K562 (cell line): Measurements from ENCODE around the gene ADGRG1. TPM values are rescaled to one million over a fixed set of nuclear protein-coding genes. Genes with fewer than 3 reads are reported as not detected.

Source experiments
- KLF10 ChIP-seq: fragments of 250-450 bp; sonication (Bioruptor Pico); IDR thresholded peaks from 2 replicates; pipeline ENCODE4 v1.6.1; 2021; ENCODE audit warnings: matching md5 sums
- MITF ChIP-seq: IDR thresholded peaks from 2 replicates; pipeline ENCODE4 v1.6.1; 2014; ENCODE audit warnings: antibody characterized with exemption
- MTF1 ChIP-seq: fragments of 250-450 bp; sonication (Bioruptor Pico); IDR thresholded peaks from 2 replicates; pipeline ENCODE4 v1.9.0; 2021; ENCODE audit warnings: moderate library complexity, mild to moderate bottlenecking, inconsistent platforms, borderline replicate concordance
- NONO ChIP-seq, 2 experiments: fragments of 200-400 bp in 1 of 2; fragments of 450-650 bp in 1 of 2; formaldehyde crosslinking in 1 of 2; IDR thresholded peaks; 2 replicates each; pipeline ENCODE4 v1.6.1; 2017; ENCODE audit warnings: low read depth in 2 of 2, mild to moderate bottlenecking in 2 of 2, moderate library complexity in 2 of 2, low read length in 1 of 2
- PCBP2 ChIP-seq: fragments of 200-400 bp; formaldehyde crosslinking; IDR thresholded peaks from 2 replicates; pipeline ENCODE4 v1.6.1; 2018; ENCODE audit warnings: low read length, low read depth, mild to moderate bottlenecking, moderate library complexity; ENCODE audit not compliant: poor library complexity, severe bottlenecking
- PML ChIP-seq: IDR thresholded peaks from 2 replicates; pipeline ENCODE4 v1.6.1; 2012; ENCODE audit warnings: low read length, inconsistent platforms
- TEAD4 ChIP-seq, 2 experiments: sonication (generic) in 1 of 2; formaldehyde crosslinking in 1 of 2; IDR thresholded peaks; 2 replicates each; pipeline versions ENCODE4 v1.6.1 to v1.8.0; 2012 to 2022; ENCODE audit warnings: borderline replicate concordance in 1 of 2, inconsistent platforms in 1 of 2, low read length in 1 of 2, mild to moderate bottlenecking in 1 of 2, missing genetic modification reagents in 1 of 2
- WHSC1 ChIP-seq: IDR thresholded peaks from one replicate; pipeline ENCODE4 v1.6.1; 2012; ENCODE audit warnings: low read length, control low read depth, inconsistent platforms
- ZNF175 ChIP-seq: fragments of 200-800 bp; sonication (Bioruptor generic); IDR thresholded peaks from 2 replicates; pipeline ENCODE4 v1.6.1; 2016; ENCODE audit warnings: low read depth, mild to moderate bottlenecking, missing genetic modification characterization, missing compliant biosample characterization
- ZNF512 ChIP-seq: IDR thresholded peaks from 2 replicates; pipeline ENCODE4 v1.6.1; 2016; ENCODE audit warnings: missing genetic modification characterization, missing compliant biosample characterization
- ZNF717 ChIP-seq: fragments of 250-450 bp; sonication (Bioruptor Pico); IDR thresholded peaks from 2 replicates; pipeline ENCODE4 v1.5.0; 2021
- ZNF79 ChIP-seq: fragments of 250-450 bp; sonication (Bioruptor Pico); IDR thresholded peaks from 2 replicates; pipeline ENCODE4 v1.4.0; 2020; ENCODE audit warnings: low read depth, mild to moderate bottlenecking, moderate library complexity
- polyA plus RNA-seq, 8 experiments: library from polyadenylated mRNA; depleted of rRNA in 4 of 8; stranded (reverse) in 5 of 8; unstranded in 3 of 8; fragments of >200 nt; fragmentation: Nextera tagmentation in 2 of 8; fragmentation: Illumina TruSeq in 1 of 8; extraction: Ambion mirVana in 2 of 8; extraction: Trizol in 1 of 8; gene quantifications; 2 replicates each; pipeline versions ENCODE4 v1.2.1 to v1.2.3, GENCODE V29; 2011 to 2014; ENCODE audit warnings: inconsistent platforms in 1 of 8, missing spikeins in 1 of 8
- total RNA-seq, 7 experiments: library from RNA; depleted of rRNA in 6 of 7; stranded (reverse); fragments of >200 nt in 6 of 7; fragmentation: Illumina TruSeq in 2 of 7; extraction: Trizol in 2 of 7; gene quantifications; 2 replicates each; pipeline versions ENCODE4 v1.2.1 to v1.2.3, GENCODE V29; 2011 to 2021; ENCODE audit warnings: low replicate concordance in 1 of 7
- TF ChIP-seq, protein P1 (sequence below): fragments of 450-650 bp; formaldehyde crosslinking; conservative IDR thresholded peaks from 2 replicates; pipeline ENCODE4 v1.4.0; 2022; ENCODE audit warnings: mild to moderate bottlenecking, missing genetic modification characterization
- TF ChIP-seq, protein P2 (sequence below): fragments of 250-450 bp; sonication (Bioruptor Pico); IDR thresholded peaks from 2 replicates; pipeline ENCODE4 v1.4.0; 2020

The ADGRG1 gene
- total and polyA plus RNA-seq, 9 of the 15 experiments (the other 6 are each of a cell fraction or from before 2014, with no cell fraction given), result 0.04 to 0.31 (median 0.16) TPM; not detected in 6

DNA sequence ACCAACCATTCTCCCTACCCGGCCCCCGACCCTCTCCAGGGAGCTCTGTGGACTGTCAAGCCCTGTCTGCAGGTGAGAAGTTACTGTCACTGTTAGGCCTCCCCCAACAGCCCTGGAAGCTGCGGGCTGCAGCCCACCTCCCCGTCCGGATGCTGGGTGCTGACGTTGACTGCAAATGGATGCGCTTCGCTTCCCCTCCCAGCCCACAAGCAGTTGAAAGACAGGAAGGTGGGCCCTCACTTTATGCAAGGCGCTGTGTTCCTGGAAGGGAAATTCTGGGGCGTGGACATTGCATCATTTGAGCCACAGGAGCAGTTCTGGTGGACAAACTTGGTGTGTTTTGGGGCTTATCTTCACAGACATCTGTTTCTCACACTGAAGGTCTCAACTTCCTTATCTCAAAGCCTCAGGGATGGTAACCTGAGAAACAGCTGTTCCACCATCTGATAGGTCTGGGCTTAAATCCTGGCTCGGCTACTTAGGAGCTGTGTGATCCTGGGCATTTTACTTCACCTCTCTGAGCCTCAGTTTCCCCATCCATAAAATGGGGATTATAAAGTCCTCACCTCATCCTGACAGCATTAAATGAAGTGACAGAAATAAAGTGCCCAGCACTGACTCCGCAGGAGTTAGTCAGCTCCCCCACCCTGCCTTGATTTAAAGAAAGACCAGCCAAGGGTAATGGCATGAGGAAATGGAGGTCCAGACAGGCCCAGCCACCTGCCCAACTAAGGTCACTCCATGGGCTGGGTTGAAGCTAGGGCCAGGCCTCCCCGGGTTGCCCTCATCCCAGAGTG, 61.5 kb downstream of the ADGRG1 start (continued):
- TF ChIP-seq ZNF175 (CRISPR knock-in tag) (peak; percentile 98), TEAD4 (IDR thresholded peaks at IDR 0.05; ENCODE audit: low read length) (peak; percentile 100), TEAD4 (CRISPR knock-in tag; IDR thresholded peaks at IDR 0.05; ENCODE audit: borderline replicate concordance) (no peak), PCBP2 (no peak), MTF1 (CRISPR knock-in tag) (no peak), MITF (peak; percentile 66; the same call in 1 of the 2 replicates), ZNF512 (tag) (no peak), ZNF79 (CRISPR knock-in tag) (no peak), ZNF717 (CRISPR knock-in tag) (no peak), PML (peak; percentile 99), KLF10 (no peak), NONO (IDR thresholded peaks at IDR 0.05; ENCODE audit: low read depth in 2 of 2, low read length in 1 of 2) (peak in 1 of 2 experiments; percentile 93; a peak in 2 of 4 replicates), WHSC1 (no peak)
- TF ChIP-seq, protein P1, sequence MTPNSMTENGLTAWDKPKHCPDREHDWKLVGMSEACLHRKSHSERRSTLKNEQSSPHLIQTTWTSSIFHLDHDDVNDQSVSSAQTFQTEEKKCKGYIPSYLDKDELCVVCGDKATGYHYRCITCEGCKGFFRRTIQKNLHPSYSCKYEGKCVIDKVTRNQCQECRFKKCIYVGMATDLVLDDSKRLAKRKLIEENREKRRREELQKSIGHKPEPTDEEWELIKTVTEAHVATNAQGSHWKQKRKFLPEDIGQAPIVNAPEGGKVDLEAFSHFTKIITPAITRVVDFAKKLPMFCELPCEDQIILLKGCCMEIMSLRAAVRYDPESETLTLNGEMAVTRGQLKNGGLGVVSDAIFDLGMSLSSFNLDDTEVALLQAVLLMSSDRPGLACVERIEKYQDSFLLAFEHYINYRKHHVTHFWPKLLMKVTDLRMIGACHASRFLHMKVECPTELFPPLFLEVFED (CRISPR knock-in tag), result no peak
- TF ChIP-seq, protein P2, sequence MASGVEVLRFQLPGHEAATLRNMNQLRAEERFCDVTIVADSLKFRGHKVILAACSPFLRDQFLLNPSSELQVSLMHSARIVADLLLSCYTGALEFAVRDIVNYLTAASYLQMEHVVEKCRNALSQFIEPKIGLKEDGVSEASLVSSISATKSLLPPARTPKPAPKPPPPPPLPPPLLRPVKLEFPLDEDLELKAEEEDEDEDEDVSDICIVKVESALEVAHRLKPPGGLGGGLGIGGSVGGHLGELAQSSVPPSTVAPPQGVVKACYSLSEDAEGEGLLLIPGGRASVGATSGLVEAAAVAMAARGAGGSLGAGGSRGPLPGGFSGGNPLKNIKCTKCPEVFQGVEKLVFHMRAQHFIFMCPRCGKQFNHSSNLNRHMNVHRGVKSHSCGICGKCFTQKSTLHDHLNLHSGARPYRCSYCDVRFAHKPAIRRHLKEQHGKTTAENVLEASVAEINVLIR (CRISPR knock-in tag), result no peak
